LNCaP clone FGC (cell line): ENCODE results near the gene SPRY4.
"Not testable (repeated sequence)": the region's sequence is repeated elsewhere in the genome, so short reads cannot be mapped to it uniquely, and the experiment has no call there.

ENCODE experiments used
- DNase-seq: peaks from one replicate; pipeline ENCODE4 v3.0.0-alpha.2; 2011; ENCODE audit warnings: low read depth
- H3K4me3 ChIP-seq: 2 replicates; pipeline ENCODE4 v1.5.1; 2011; ENCODE audit warnings: mild to moderate bottlenecking, low read depth, low read length, control low read depth
- TF ChIP-seq, protein P1 (sequence below): IDR thresholded peaks from 2 replicates; pipeline ENCODE4 v1.5.1; 2012; ENCODE audit warnings: mild to moderate bottlenecking; ENCODE audit not compliant: control insufficient read depth, insufficient read depth; ENCODE audit errors: extremely low read depth

SPRY4 gene

DNA sequence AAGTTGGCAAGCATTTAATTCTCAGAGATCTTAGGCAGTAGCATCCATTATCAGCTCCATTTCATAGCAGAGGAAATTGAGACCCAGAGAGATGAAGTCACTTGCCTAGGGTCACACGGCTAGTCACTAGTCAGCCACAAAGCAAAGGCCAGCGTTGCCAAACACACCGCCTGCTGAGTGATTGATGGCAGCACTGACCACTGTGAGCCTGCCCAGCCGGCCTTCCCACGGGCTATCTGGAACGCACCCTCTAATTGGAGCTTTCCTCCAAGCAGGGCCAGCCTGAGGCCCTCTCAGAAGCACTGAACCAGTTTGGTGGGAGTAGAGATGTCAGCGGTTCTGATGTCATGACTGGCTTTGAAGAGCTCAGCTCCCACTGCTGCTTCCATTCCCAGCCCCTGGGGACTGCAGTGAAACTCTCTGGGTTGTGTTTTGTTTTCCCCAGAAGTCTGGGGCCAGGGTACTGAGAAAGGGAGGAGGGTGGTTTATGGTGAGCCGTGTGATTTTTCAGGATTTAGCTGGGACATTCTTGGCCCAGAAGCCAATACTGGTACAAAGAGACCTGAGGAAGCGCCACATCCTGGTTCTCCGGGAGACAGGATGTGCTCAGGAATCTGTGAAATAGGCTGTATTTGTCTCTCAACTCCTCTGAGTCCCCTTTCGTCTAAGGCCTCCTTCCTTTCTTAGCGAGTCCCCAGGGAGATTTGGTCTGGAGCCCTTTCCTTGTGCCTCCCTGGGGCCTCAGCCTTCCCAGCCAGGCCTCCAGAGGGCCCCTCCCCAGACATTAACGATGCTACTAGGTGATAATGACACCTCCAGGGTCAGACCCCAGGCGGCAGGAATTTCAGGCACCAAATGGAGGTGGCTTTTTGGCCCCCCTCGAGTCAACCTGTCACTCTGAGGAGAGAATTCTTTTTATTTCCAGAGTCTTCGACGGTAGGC is 44.5 kb downstream of the SPRY4 start:
- TF ChIP-seq, protein P1, sequence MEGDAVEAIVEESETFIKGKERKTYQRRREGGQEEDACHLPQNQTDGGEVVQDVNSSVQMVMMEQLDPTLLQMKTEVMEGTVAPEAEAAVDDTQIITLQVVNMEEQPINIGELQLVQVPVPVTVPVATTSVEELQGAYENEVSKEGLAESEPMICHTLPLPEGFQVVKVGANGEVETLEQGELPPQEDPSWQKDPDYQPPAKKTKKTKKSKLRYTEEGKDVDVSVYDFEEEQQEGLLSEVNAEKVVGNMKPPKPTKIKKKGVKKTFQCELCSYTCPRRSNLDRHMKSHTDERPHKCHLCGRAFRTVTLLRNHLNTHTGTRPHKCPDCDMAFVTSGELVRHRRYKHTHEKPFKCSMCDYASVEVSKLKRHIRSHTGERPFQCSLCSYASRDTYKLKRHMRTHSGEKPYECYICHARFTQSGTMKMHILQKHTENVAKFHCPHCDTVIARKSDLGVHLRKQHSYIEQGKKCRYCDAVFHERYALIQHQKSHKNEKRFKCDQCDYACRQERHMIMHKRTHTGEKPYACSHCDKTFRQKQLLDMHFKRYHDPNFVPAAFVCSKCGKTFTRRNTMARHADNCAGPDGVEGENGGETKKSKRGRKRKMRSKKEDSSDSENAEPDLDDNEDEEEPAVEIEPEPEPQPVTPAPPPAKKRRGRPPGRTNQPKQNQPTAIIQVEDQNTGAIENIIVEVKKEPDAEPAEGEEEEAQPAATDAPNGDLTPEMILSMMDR, result no peak
- H3K4me3 ChIP-seq, result no peak overlapping the region
- DNase-seq, result no peak

DNA sequence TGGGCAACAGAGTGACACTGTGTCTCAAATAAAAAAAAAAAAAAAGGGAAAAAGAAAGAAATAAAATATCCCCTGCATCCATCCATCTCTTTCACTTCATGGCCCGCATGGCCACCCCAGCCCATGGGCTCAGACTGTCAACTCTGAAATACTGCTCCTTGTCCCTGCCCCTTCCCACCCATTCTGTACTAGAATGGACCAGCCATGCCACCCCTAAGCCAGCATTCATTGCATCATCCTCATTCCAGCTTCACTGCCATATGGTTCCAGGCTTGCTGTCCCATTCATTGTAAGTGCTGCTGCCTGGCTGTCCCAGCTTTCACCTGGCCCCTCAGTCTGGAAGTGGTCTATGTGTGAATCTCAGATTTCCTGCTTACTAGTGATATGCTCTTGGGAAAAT is 46.2 kb downstream of the SPRY4 start:
- TF ChIP-seq, protein P1, result no peak
- no peak overlapping the region for H3K4me3 ChIP-seq
- no peak for DNase-seq

DNA sequence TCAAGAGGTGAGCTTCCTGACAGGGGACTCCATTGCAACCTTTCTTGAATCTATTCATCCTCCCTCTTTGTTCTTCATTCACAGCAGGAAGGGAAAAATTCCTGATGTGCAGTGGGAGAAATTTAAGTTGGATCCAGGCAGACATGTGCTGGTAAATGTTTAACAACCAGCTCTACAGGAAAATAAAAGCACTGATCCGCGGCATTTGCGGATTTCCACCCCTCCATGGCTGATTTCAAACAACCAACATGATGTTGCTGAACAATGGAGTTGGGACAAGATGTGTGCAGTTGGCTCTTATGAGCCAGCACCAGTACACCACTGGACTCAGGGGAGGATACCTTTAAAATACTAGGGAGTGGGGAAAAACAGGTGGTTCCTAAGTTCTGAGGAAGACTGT is 47.0 kb downstream of the SPRY4 start:
- TF ChIP-seq, protein P1, result no peak
- DNase-seq, result no peak
- H3K4me3 ChIP-seq, result no peak overlapping the region

DNA sequence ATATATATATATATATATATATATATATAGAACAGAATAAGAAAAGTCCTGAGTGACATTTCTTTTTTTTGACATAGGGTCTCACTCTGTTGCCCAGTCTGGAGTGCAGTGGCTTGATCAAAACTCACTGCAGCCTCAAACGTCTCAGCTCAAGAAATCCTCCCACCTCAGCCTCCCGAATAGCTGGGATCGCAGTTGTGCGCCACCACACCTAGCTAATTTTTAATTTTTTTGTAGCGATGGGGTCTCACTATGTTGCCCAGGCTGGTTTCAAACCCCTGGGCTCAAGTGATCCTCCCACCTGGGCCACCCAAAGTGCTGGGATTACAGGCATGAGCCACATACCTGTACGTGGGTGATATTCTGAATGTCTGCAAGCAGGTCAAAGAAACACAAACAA is 48.3 kb downstream of the SPRY4 start:
- DNase-seq, result no peak
- TF ChIP-seq, protein P1, result no peak
- no peak overlapping the region for H3K4me3 ChIP-seq

DNA sequence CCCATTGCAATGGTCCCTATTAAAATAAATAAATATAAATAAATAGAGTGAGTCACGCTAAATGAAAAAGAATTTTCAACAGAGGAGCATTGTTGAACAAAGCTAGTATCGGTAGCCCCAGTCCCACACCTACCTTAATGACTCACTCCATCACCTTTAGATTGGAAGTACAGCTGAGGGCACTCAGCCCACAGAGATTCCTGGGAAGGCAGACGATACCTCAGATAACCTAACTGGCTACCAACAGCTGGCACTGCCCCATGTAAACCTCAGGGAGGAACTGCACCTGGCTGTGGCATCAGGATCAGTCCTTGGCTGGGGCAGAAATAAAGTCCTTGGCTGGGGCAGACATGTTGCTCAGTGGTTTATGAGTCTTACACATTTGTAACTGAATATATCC is 49.3 kb downstream of the SPRY4 start:
- TF ChIP-seq, protein P1, result no peak
- H3K4me3 ChIP-seq, result no peak overlapping the region
- no peak for DNase-seq

DNA sequence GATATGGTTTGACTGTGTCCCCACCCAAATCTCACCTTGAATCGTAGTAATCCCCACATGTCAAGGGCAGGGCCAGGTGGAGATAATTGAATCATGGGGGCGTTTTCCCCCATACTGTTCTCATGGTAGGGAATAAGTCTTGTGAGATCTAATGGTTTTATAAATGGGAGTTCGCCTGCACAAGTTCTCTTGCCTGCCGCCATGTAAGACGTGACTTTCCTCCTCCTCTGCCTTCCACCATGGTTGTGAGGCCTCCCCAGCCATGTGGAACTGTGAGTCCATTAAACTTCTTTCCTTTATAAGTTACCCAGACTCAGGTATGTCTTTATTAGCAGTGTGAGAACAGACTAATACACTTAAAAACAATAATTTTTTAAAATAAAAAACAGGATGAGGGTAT is 52.2 kb downstream of the SPRY4 start:
- DNase-seq, H3K4me3 ChIP-seq: not testable (repeated sequence)

DNA sequence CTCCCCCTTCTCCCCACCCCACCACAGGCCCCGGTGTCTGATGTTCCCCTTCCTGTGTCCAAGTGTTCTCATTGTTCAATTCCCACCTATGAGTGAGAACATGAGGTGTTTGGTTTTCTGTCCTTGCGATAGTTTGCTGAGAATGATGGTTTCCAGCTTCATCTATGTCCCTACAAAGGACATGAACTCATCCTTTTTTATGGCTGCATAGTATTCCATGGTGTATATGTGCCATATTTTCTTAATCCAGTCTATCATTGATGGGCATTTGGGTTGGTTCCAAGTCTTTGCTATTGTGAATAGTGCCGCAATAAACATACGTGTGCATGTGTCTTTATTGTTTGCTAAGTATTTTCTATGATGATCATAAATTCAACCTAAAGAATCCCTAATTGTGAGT is 60.7 kb downstream of the SPRY4 start:
- H3K4me3 ChIP-seq, DNase-seq: not testable (repeated sequence)

DNA sequence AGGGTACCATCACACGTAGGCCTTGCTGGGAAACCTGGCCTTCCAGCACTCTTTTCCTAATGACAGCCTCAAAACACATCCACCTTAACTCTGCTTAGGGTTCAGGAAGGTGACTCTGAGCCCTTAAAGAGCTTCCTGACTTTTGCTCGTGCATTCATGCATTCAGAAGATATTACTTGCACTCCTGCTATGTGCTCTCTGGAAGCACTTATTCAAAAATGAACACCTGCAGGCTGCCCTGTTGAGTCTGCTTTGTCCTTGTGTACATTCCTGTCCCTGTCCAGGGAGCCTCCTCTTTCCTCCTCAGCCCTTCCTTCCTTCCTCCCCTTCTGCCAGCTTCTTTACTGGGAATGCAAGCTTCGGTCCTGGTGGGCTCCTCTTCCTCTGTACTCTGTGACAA is 61.5 kb downstream of the SPRY4 start:
- TF ChIP-seq, protein P1, result no peak
- no peak overlapping the region for H3K4me3 ChIP-seq
- no peak for DNase-seq
